Suppressor macrophage (primary cell): ENCODE measurements around the gene CNDP2.

Experiments used
- DNase-seq, 4 experiments: peaks; one replicate each; pipeline ENCODE4 v3.0.0-alpha.2; 2020 to 2022

The CNDP2 gene

DNA sequence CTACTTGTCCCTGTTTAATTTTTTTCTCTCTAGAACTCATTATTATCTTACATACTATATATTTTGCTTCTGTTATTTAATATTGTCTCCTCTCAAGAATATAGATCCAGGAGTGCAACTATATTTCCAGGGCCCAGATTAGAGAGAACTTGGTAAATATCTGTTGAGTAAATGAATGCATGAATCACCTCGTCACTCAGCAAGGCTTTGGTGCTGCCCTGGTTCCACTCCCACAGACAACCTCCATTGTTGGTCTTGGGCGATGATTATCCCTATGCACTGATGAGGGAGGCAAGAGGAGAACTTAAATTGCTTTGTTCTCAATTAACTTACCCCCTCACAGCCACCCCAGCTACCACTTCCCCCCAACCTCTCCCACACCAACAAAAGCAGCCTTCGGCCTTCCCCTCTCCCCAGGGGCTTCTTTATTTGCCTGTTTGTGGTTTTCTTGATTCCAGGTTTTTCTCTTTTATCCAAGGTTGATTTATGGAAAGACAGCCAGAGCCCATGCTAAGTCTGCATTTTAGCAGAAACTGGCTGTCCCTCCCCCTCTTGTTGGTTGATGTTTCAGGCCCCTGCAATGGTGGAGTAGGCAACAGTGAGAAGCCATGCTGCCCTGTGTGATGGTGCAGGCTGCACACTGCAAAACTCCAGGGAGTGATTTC lies 22.1 kb upstream of the CNDP2 start:
- DNase-seq = no peak

DNA sequence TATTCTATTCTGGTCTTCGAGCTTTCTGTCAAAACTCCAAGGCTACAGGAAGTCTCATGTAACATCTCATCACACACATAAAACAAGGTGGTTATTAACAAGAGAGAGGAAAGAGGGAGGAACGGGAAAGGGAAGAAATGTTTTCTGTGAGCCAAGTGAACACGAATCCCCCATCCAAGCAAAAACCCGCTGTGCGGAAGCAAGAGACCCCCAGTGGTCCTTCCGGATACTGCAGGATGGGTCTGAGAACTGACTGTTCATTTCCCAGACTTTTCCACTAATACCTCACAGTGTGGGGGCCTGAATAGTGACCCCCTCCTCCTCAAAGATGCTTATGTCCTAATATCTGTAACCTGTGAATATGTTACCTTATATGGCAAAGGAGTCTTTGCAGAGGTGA lies 20.0 kb upstream of the CNDP2 start:
- no peak for DNase-seq

DNA sequence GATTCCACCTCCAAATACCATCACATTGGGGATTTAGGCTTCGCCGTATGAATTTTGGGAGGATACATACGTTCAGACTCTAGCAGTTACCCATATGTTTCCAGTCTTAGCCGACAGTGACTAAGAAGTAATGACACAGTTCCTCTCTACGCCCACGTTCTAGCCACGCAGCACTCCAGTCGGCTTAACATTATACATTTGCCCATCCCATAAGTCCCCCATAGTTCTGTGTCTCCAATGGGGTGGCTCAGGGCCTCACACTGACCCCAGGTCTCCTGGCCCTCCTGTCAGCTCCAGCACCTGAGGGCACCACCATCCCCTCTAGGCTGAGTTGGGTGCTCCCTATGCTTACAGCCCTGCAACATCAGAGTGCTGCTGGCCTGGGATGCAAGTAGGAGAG lies 18.4 kb upstream of the CNDP2 start:
- DNase-seq = peak in 3 of 4 experiments; percentile 33 to 61 (median 41)

DNA sequence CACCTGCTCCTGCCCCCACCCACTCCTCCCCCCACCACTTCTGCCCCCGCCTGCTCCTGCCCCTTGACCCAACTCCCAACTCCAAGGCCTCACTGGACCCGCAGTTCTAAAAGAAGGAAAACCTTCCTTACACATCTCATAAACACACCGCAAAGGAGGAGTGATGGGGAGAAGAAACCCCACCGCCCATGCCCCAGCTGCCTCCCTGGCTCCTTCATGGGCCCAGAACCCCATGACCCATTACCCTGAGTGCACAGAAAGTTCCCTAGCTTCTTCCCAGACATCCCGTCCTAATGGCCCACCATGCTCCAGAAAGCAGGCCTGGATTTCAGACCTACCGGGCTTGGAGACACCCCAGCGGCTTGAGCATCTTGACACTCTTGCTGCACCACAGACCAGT lies 17.8 kb upstream of the CNDP2 start:
- no peak for DNase-seq

DNA sequence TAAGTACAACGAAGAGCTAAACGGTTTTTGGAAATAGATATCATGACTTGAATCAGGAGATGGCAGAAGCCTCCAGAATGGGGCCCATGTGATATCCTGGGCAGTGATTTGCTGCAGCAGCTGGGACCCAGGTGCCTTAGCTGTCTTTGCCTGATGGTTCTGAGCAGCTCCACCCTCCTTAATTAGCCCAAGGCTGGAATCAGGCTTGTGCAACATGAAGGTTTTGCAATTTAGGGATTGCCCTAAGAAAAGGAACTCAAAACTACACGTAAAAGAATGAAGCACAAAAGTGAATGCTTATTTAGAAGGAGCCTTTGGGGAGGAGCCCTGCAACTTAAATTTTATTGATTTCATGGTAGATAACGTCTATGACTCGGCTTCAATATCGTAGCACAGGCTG lies 17.3 kb upstream of the CNDP2 start:
- DNase-seq = peak in 3 of 4 experiments; percentile 47 to 66 (median 58)

DNA sequence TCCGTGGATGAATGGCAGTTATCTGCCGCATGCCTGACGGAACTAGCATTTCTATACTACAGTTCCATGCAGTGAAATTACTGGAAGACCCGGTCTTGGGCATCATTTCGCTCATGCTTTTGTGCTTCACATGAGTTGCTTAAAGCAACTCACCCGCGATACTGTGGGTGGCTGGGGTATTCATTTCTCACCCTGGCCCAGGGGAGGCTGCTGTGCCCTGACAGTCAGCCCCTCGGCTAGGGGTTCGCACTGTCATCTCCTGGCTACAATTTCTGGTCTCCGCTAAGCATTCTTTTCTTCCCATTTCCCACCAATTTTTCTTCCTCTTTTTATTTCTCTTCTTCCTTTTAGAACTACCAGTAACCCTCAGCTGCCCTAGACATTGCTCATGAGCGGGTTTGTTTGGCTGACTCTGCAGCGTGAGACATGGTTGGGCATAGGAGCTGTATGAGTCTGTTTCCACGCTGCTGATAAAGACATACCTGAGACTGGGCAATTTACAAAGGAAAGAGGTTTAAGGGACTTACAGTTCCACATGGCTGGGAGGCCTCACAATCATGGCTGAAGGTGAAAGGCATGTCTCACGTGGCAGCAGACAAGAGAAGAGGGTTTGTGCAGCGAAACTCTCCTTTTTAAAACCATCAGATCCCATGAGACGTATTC lies 16.5 kb upstream of the CNDP2 start:
- DNase-seq = peak; percentile 61 to 81 (median 72)

DNA sequence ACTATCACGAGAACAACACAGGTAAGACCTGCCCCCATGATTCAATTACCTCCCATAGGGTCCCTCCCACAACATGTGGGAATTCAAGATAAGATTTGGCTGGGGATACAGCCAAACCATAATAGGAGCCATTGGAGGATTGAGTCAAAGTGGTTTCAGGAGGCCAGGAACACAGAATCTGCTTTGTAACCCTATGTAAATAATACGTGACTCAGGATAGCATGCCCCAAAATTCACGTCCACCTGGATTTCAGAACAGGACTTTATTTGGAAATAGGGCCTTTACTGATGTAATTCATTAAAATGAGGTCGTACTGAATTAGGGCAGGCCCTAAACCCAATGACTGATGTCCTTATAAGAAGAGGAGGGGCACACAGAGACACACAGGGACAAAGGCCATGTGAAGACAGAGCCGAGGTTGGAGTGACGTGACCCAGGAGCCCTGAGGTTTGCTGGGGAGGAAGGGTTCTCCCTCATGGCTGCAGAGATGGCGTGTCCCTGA lies 16.0 kb upstream of the CNDP2 start:
- DNase-seq = peak in 2 of 4 experiments; percentile 14 to 16

GRCh38 chr18:74482697-74483096 lies 13.5 kb upstream of the CNDP2 start:
- no peak for DNase-seq

GRCh38 chr18:74486119-74486849 lies 9.9 kb upstream of the CNDP2 start:
- no peak for DNase-seq

GRCh38 chr18:74488354-74488753 lies 7.8 kb upstream of the CNDP2 start:
- no peak for DNase-seq

- DNase-seq = no peak
Observed at GRCh38 chr18:74488864-74489263, 7.3 kb upstream of the CNDP2 start.

DNA sequence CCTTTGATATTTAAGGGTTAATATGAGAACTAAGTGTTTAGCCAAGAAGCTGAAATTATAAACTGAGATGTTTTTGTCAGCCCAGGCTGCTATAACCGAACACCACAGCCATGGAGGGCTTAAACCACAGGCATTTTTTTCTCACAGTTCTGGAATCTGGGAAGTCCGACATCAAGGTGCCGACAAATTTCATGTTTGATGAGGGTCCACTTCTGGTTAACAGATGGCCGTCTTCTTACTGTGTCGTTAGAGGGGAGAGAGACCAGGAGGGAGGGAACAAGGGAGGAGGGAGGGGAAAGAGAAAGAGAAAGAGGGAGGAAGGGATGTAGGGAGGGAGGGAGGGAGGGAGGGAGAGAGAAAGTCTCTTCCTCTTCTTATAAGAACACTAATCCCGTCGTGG lies 6.5 kb upstream of the CNDP2 start:
- no peak for DNase-seq

- DNase-seq = no peak
Observed at GRCh38 chr18:74492259-74492658, 3.9 kb upstream of the CNDP2 start.

DNA sequence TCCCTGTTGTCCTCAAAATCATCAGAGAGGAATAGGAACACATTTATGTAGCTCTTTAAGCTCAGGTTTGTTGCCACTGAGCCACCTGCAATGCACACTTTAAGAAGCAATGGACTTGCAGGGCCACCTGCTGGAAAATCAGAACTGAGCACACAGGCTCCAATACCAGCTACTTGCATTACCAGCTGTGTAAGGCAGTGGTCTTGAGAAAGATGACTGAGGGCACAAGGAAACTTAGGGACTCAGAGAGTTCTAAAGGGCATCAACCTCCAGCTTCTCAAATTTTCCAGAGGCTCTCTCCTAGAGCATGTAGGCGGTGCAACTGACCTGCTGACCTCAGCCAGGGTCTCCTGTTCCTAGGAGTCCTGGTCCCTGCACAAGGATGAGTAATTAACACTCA lies 2.5 kb upstream of the CNDP2 start:
- peak; percentile 48 to 73 (median 72) for DNase-seq

DNA sequence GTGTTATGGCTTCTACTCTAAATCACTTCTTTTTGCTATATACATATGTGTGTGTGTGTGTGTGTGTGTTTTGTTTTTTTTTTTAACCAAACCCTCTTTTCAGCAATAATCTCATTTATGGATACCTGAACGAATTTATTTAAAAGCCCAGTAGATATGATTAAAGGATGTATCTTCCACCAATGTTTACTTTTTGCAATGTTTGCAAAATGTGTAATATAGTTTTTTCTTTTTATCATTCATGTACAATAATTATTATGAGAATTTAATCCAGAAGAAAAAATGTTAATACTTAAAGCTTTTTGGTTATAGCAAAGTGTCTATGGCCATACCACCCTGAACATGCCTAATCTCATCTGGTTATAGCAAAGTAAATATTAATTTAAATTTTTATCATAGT lies 1.6 kb upstream of the CNDP2 start:
- no peak for DNase-seq

DNA sequence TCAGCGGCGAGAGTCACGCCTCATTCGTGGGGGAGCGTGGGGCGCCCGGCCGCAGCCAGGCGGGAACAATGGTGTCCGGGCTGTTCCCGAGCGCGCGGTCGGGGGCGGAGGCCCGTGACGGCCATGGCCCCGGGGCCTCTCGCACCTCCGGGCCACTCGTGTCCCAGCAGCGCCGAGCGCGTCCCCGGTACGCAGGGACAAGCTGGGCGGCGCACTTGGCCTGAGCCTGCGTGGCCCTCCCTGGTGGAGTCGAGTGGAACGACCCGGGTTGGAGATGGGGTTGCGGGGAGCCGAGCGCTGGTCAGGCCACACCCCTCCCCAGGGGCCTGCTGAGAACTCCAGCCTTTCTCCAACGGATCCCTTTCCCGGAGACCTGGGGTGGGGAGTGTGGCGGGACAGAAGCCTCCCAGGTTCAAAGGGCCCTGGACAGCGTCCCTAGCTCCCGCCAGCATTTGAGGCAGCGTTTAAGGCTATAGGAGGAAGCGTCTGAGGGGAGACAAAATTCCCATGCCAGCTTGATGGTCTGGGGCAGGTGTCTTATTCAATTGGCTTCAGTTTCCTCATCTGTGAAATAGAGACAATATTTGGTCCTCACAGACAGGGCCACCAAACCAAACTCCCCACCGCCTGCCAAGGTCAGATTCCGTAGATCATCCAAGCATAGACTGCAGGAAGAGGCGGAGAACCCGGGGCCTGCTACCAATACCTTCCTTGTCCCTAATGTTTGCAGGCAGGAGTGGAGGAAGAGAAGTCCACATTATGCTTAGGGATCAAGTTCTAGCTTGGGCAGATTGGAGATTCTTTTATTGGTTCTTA lies 553 bp downstream of the CNDP2 start:
- peak; percentile 63 to 82 (median 70) for DNase-seq

GRCh38 chr18:74497324-74497676 lies 1.1 kb downstream of the CNDP2 start:
- no peak for DNase-seq

- DNase-seq = peak in 3 of 4 experiments; percentile 33 to 41 (median 38)
Observed at GRCh38 chr18:74497778-74498177, 1.6 kb downstream of the CNDP2 start.

- DNase-seq = peak; percentile 72 to 84 (median 81)
Observed at GRCh38 chr18:74498712-74499627, 2.8 kb downstream of the CNDP2 start.

- DNase-seq = peak; percentile 74 to 88 (median 85)
Observed at GRCh38 chr18:74499633-74500032, 3.5 kb downstream of the CNDP2 start.

- DNase-seq = peak in 2 of 4 experiments; percentile 67 to 69
Observed at GRCh38 chr18:74500372-74500771, 4.2 kb downstream of the CNDP2 start.

- DNase-seq = peak in 2 of 4 experiments; percentile 14 to 29
Observed at GRCh38 chr18:74500774-74501173, 4.6 kb downstream of the CNDP2 start.
